HEK293T (cell line): ENCODE results near the gene RTF2.

Source experiments
- FOXK2 ChIP-seq: fragments of 450-650 bp; IDR thresholded peaks from 2 replicates; pipeline ENCODE4 v1.6.1; 2016; ENCODE audit warnings: mild to moderate bottlenecking
- SP1 ChIP-seq: fragments of 450-650 bp; IDR thresholded peaks from 2 replicates; pipeline ENCODE4 v1.6.1; 2017

DNA sequence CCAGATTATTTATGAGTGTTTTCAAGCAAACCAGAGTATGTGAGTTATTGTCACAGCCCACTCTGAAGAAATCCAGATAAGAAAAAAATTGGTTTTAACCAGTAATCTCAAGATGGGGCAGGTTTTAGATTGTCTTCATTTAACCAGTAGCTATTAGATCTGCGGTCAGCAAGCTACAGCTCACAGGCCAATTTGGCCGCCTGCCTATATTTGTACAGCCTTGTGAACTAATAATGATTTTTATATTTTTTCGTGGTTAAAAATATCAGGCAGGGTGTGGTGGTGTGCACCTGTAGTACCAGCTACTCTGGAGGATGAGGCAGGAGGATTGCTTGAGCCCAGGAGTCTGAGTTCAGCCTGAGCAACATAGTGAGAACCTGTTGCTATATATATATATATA is 69.6 kb downstream of the RTF2 start:
- TF ChIP-seq FOXK2 = no peak
- no peak for TF ChIP-seq SP1
